Measurements from ENCODE around the gene PLXNA2.

PLXNA2 gene

DNA sequence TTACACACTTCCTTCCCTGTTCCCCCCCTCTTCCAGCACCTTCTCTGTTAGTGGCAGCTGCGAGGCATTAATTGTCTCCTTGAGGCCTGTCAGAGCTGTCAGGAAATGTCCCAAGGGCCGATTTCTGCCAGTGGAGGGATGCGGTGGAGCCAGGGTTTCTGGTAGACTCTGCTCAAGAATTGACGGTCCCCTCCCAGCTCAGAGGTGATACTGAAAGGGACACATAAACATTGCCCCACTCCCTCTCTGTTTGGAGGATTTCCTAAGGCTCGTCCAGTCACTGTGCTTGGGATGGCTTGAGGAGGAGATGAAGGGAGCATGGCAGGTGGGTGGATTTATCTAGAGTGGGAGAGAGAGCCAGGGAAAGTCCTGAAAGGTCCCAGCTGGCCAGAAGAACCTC is 271.8 kb downstream of the PLXNA2 start:
- TF ChIP-seq, protein P1, sequence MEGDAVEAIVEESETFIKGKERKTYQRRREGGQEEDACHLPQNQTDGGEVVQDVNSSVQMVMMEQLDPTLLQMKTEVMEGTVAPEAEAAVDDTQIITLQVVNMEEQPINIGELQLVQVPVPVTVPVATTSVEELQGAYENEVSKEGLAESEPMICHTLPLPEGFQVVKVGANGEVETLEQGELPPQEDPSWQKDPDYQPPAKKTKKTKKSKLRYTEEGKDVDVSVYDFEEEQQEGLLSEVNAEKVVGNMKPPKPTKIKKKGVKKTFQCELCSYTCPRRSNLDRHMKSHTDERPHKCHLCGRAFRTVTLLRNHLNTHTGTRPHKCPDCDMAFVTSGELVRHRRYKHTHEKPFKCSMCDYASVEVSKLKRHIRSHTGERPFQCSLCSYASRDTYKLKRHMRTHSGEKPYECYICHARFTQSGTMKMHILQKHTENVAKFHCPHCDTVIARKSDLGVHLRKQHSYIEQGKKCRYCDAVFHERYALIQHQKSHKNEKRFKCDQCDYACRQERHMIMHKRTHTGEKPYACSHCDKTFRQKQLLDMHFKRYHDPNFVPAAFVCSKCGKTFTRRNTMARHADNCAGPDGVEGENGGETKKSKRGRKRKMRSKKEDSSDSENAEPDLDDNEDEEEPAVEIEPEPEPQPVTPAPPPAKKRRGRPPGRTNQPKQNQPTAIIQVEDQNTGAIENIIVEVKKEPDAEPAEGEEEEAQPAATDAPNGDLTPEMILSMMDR (conservative IDR thresholded peaks at IDR 0.05; ENCODE audit: low read depth), result no peak
- ChIA-PET POLR2A (ENCODE audit: low non-redundant PET) (no interaction called here), CTCF (interaction anchor here (0.5 kb wide), 1 partner anchor 12 kb away, joined by 4 read pairs; no protein-coding TSS in a partner anchor)
- no peak for DNase-seq (ENCODE audit: low spot score)
- H3K27ac ChIP-seq, result no peak overlapping the region

All from RWPE1 (cell line).